PC-3 (cell line): ENCODE results near the gene NSL1. TPM values are rescaled to one million over a fixed set of nuclear protein-coding genes. Genes with fewer than 3 reads are reported as not detected.
A peak's percentile ranks its signal among the peaks of the same experiment; 100 is the strongest.
"Not testable (repeated sequence)": the region's sequence is repeated elsewhere in the genome, so short reads cannot be mapped to it uniquely, and the experiment has no call there.

Experiments used
- ATAC-seq: fragments of 200-7000 bp; cut with Tn5 transposase; 2 replicates; pipeline ENCODE4 v1.9.1; 2020; ENCODE audit warnings: mild to moderate bottlenecking, moderate library complexity
- BruUV-seq: library from RNA; stranded (reverse); fragments of 400-500 nt; replicated peaks from 2 replicates; lab custom pipeline; 2021; lab: Mats Ljungman, UMichigan
- CTCF ChIA-PET: fragments of 300-600 bp; sonication (Branson Sonifier 250); formaldehyde crosslinking; loops from one replicate; lab custom pipeline; 2022; ENCODE audit warnings: antibody characterized with exemption; lab: Charles Lee
- POLR2A ChIA-PET: fragments of 300-600 bp; sonication (Branson Sonifier 250); formaldehyde crosslinking; loops from one replicate; lab custom pipeline; 2022; ENCODE audit warnings: antibody characterized with exemption; ENCODE audit not compliant: unreplicated experiment; lab: Charles Lee
- DNase-seq: peaks from one replicate; pipeline ENCODE4 v3.0.0-alpha.2; 2015
- H2AFZ ChIP-seq: fragments of 300-600 bp; sonication (generic); 2 replicates; pipeline ENCODE4 v1.6.0; 2016; ENCODE audit warnings: antibody characterized with exemption, low read length
- H3F3A ChIP-seq: fragments of 300-600 bp; sonication (generic); one replicate; pipeline ENCODE4 v1.6.0; 2017; ENCODE audit warnings: antibody characterized with exemption, low read length, control low read depth, mild to moderate bottlenecking; ENCODE audit not compliant: unreplicated experiment
- H3K27ac ChIP-seq: fragments of 300-600 bp; sonication (generic); 2 replicates; pipeline ENCODE4 v1.5.1; 2016; ENCODE audit warnings: mild to moderate bottlenecking, low read length
- H3K27me3 ChIP-seq: fragments of 300-600 bp; sonication (generic); 2 replicates; pipeline ENCODE4 v1.6.1; 2016; ENCODE audit warnings: low read length, mixed read lengths
- H3K36me3 ChIP-seq: fragments of 300-600 bp; sonication (generic); 2 replicates; pipeline ENCODE4 v1.6.1; 2016; ENCODE audit warnings: low read depth, mixed run types, low read length, mixed read lengths
- H3K4me1 ChIP-seq: fragments of 300-600 bp; sonication (generic); 2 replicates; pipeline ENCODE4 v1.5.1; 2016; ENCODE audit warnings: low read length; ENCODE audit not compliant: insufficient read depth
- H3K4me2 ChIP-seq: fragments of 300-600 bp; sonication (generic); 2 replicates; pipeline ENCODE4 v1.6.0; 2016; ENCODE audit warnings: low read length
- H3K4me3 ChIP-seq: fragments of 300-600 bp; sonication (generic); 2 replicates; pipeline ENCODE4 v1.5.1; 2016; ENCODE audit warnings: mild to moderate bottlenecking, low read length, mixed read lengths
- H3K79me2 ChIP-seq: fragments of 300-600 bp; sonication (generic); 2 replicates; pipeline ENCODE4 v1.6.1; 2017; ENCODE audit warnings: low read length, mixed read lengths
- H3K9ac ChIP-seq: fragments of 300-600 bp; sonication (generic); 2 replicates; pipeline ENCODE4 v1.6.0; 2016; ENCODE audit warnings: mild to moderate bottlenecking, low read length
- H3K9me2 ChIP-seq: fragments of 300-600 bp; sonication (generic); replicated peaks from 2 replicates; pipeline ENCODE4 v1.6.1; 2016; ENCODE audit warnings: mixed run types, low read length, mixed read lengths
- H3K9me3 ChIP-seq: fragments of 300-600 bp; sonication (generic); 2 replicates; pipeline ENCODE4 v1.6.1; 2016; ENCODE audit warnings: low read length, mixed read lengths
- H4K20me1 ChIP-seq: fragments of 300-600 bp; sonication (generic); 2 replicates; pipeline ENCODE4 v1.6.1; 2016; ENCODE audit warnings: low read length, mixed read lengths
- EZH2 ChIP-seq: fragments of 300-600 bp; sonication (generic); IDR thresholded peaks from one replicate; pipeline ENCODE4 v1.6.1; 2017; ENCODE audit warnings: antibody characterized with exemption, mild to moderate bottlenecking, low read length; ENCODE audit not compliant: unreplicated experiment
- EZH2phosphoT487 ChIP-seq: fragments of 300-600 bp; sonication (generic); IDR thresholded peaks from 2 replicates; pipeline ENCODE4 v1.6.1; 2018; ENCODE audit warnings: mild to moderate bottlenecking, antibody characterized with exemption, low read length, borderline replicate concordance
- intact Hi-C: fragments of 100-400 bp; cut with micrococcal nuclease; formaldehyde crosslinking; loops from 2 replicates; pipeline ENCODE4 v1.9.0; 2023
- total RNA-seq: library from RNA; depleted of rRNA; stranded (reverse); fragments of >200 nt; gene quantifications from 2 replicates; pipeline ENCODE4 v1.2.3, GENCODE V29; 2014
- TF ChIP-seq, protein P1 (sequence below): fragments of 300-600 bp; sonication (generic); conservative IDR thresholded peaks from 2 replicates; pipeline ENCODE4 v1.5.1; 2017; ENCODE audit warnings: antibody characterized with exemption, low read depth, mild to moderate bottlenecking, low read length

Gene NSL1
- total RNA-seq, 1 experiment from 2014 or later, result 56.1 TPM

- H3K9me3 ChIP-seq, result peaks cover 15% of the 10 kb centered on the region; the same call in 1 of the 2 replicates
- H3K9ac ChIP-seq, H2AFZ ChIP-seq, ATAC-seq, intact Hi-C loops, BruUV-seq, H3K79me2 ChIP-seq, H3K9me2 ChIP-seq, H3K27me3 ChIP-seq, H3K27ac ChIP-seq, H3K4me2 ChIP-seq, H3K4me3 ChIP-seq, H4K20me1 ChIP-seq, CTCF ChIA-PET, H3K4me1 ChIP-seq, DNase-seq, POLR2A ChIA-PET, H3F3A ChIP-seq: not testable (repeated sequence)
- peaks cover 21% of the 10 kb centered on the region for H3K36me3 ChIP-seq
Measured at GRCh38 chr1:212764718-212765281, 26.8 kb downstream of the NSL1 start.

DNA sequence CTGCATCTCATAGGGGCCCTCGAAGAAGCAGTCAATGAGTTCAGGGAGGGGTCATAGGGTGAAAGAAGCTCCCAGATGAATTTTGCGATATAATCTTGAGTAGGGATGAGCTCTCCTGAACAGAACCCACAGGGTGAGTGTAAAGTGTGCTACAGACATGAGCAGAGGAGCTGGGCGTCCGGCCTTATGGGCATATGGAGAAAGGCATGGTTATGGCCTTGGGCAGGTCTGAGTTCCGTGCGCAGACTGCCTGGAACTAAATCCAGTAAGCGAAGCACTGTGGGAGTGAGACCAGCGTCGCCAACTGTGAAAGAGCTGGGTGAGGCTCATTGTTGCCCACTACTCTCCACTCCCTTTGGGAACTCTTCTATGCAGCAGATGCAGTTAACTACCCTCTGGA, 28.7 kb downstream of the NSL1 start:
- ChIA-PET POLR2A (no interaction called here), CTCF (no interaction called here)
- peaks cover 10% of the 10 kb centered on the region for H3K79me2 ChIP-seq
- no peak overlapping the region for H3K4me3 ChIP-seq
- H3K27ac ChIP-seq, result no peak overlapping the region
- H3F3A ChIP-seq, result no peaks in the 10 kb centered on the region
- TF ChIP-seq EZH2, result no peak
- no peak for TF ChIP-seq EZH2phosphoT487
- TF ChIP-seq, protein P1, sequence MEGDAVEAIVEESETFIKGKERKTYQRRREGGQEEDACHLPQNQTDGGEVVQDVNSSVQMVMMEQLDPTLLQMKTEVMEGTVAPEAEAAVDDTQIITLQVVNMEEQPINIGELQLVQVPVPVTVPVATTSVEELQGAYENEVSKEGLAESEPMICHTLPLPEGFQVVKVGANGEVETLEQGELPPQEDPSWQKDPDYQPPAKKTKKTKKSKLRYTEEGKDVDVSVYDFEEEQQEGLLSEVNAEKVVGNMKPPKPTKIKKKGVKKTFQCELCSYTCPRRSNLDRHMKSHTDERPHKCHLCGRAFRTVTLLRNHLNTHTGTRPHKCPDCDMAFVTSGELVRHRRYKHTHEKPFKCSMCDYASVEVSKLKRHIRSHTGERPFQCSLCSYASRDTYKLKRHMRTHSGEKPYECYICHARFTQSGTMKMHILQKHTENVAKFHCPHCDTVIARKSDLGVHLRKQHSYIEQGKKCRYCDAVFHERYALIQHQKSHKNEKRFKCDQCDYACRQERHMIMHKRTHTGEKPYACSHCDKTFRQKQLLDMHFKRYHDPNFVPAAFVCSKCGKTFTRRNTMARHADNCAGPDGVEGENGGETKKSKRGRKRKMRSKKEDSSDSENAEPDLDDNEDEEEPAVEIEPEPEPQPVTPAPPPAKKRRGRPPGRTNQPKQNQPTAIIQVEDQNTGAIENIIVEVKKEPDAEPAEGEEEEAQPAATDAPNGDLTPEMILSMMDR, result no peak
- no peak overlapping the region for H2AFZ ChIP-seq
- peaks cover 4% of the 10 kb centered on the region for H3K36me3 ChIP-seq
- intact Hi-C loops, result no loop called here
- DNase-seq (no peak), ATAC-seq (no peak)
- no peaks in the 10 kb centered on the region for H3K4me1 ChIP-seq
- BruUV-seq, result no TSS peak
- H3K9me3 ChIP-seq, result 0 out of 2 replicates have a peak, but pooled peaks cover 4% of the 10 kb centered on the region
- no peaks in the 10 kb centered on the region for H3K9me2 ChIP-seq
- H4K20me1 ChIP-seq, result peaks cover 3% of the 10 kb centered on the region; the same call in 1 of the 2 replicates
- no peak overlapping the region for H3K4me2 ChIP-seq
- no peaks in the 10 kb centered on the region for H3K27me3 ChIP-seq
- H3K9ac ChIP-seq, result no peak overlapping the region

- peak; percentile 29; the same call in 1 of the 2 replicates for ATAC-seq
- H3K36me3 ChIP-seq, result no peaks in the 10 kb centered on the region; the same call in none of the 2 replicates
- DNase-seq, result no peak
- H2AFZ ChIP-seq, result no peak overlapping the region
- no peaks in the 10 kb centered on the region for H3F3A ChIP-seq
- H3K79me2 ChIP-seq, result peaks cover 10% of the 10 kb centered on the region
- H3K4me1 ChIP-seq, result no peaks in the 10 kb centered on the region
- no peaks in the 10 kb centered on the region for H3K9me3 ChIP-seq
- H3K4me3 ChIP-seq, result no peak overlapping the region
- H3K27ac ChIP-seq, result no peak overlapping the region
- intact Hi-C loops, result no loop called here
- no peak for TF ChIP-seq EZH2
- no peak overlapping the region for H3K4me2 ChIP-seq
- peaks cover 3% of the 10 kb centered on the region; the same call in 1 of the 2 replicates for H4K20me1 ChIP-seq
- H3K9ac ChIP-seq, result no peak overlapping the region
- BruUV-seq, result no TSS peak
- POLR2A ChIA-PET, result no interaction called here
- no peaks in the 10 kb centered on the region for H3K9me2 ChIP-seq
- no peaks in the 10 kb centered on the region for H3K27me3 ChIP-seq
- CTCF ChIA-PET, result no interaction called here
Measured at GRCh38 chr1:212762234-212762633, 29.3 kb downstream of the NSL1 start.
